Measurements from ENCODE around the gene STMN1.

The STMN1 gene

DNA sequence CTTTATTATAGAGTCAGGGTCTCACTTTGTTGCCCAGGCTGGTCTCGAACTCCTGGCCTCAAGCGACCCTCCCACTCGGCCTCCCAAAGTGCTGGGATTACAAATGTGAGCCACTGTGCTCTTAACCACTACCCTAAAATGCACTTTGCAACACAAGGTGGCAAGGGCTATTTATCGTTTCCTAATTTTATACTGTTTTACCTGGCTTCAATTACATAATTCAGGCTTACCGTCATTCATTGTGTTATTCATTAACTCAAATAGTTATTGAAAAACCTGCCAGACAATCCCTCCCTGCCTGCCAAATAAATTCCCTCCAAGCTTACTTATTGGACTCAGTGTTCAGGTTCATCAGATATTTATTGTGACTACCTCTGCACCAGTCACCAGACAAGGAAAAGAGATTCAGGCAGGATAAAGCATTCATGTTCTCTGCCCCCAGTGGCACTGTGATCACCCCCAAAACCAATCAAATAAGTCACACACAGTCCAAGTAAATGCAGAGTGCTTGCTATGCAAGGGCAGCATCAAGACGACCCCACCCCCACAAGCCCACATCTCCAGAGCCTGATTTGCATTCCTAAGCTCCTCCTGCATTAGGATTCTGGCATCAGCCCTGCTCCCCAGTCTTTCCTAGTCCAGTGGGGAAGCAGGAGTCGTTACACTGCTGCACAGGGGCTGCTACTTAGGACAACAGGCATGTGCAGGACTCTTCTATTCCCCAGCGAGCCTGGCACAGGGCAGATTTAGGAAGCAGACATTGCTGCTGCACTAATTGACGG lies 38.8 kb downstream of the STMN1 start:
- Histone ChIP-seq H3K4me1 (peaks cover 2% of the 10 kb centered on the region), H3K36me3 (ENCODE audit: control insufficient read depth, insufficient read depth, low read length) (no peaks in the 10 kb centered on the region), H3K9me3 (ENCODE audit: control insufficient read depth, low read length) (no peaks in the 10 kb centered on the region), H2AFZ (no peak overlapping the region), H3K27me3 (ENCODE audit: control insufficient read depth, insufficient read depth, low read length) (no peaks in the 10 kb centered on the region), H3K79me2 (no peaks in the 10 kb centered on the region), H3K9ac (no peak overlapping the region), H3K4me2 (ENCODE audit: low read length) (no peak overlapping the region), H3K27ac (no peak overlapping the region), H3K4me3 (ENCODE audit: low read depth, low read length) (no peak overlapping the region)
- TF ChIP-seq, protein P1, sequence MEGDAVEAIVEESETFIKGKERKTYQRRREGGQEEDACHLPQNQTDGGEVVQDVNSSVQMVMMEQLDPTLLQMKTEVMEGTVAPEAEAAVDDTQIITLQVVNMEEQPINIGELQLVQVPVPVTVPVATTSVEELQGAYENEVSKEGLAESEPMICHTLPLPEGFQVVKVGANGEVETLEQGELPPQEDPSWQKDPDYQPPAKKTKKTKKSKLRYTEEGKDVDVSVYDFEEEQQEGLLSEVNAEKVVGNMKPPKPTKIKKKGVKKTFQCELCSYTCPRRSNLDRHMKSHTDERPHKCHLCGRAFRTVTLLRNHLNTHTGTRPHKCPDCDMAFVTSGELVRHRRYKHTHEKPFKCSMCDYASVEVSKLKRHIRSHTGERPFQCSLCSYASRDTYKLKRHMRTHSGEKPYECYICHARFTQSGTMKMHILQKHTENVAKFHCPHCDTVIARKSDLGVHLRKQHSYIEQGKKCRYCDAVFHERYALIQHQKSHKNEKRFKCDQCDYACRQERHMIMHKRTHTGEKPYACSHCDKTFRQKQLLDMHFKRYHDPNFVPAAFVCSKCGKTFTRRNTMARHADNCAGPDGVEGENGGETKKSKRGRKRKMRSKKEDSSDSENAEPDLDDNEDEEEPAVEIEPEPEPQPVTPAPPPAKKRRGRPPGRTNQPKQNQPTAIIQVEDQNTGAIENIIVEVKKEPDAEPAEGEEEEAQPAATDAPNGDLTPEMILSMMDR (IDR thresholded peaks at IDR 0.05) = no peak

DNA sequence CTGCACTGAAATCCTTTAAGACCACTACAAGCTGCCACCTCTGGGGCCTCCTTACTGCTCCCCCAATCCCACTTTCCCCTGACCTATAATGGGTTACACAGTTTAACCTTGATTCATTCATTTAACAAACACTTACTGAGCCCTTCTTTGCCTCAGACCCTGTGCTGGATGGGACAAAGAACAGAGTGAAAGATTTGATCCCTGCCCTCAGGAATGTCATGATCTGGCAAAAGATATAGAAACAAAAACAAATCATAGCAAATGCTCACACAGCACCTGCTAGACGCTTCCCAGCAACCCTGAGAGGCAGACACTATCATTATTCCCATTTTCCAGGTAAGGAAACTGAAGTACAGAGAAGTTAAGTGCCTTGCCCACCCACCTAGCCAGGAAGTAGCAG lies 39.9 kb downstream of the STMN1 start:
- Histone ChIP-seq H3K27me3 (ENCODE audit: control insufficient read depth, insufficient read depth, low read length) (no peaks in the 10 kb centered on the region), H2AFZ (no peak overlapping the region), H3K9me3 (ENCODE audit: control insufficient read depth, low read length) (no peaks in the 10 kb centered on the region), H3K9ac (no peak overlapping the region), H3K4me2 (ENCODE audit: low read length) (peak overlapping the region; percentile 40), H3K4me1 (no peaks in the 10 kb centered on the region), H3K27ac (no peak overlapping the region), H3K79me2 (no peaks in the 10 kb centered on the region), H3K4me3 (ENCODE audit: low read depth, low read length) (no peak overlapping the region), H3K36me3 (ENCODE audit: control insufficient read depth, insufficient read depth, low read length) (no peaks in the 10 kb centered on the region)
- TF ChIP-seq, protein P1 (IDR thresholded peaks at IDR 0.05) = no peak

DNA sequence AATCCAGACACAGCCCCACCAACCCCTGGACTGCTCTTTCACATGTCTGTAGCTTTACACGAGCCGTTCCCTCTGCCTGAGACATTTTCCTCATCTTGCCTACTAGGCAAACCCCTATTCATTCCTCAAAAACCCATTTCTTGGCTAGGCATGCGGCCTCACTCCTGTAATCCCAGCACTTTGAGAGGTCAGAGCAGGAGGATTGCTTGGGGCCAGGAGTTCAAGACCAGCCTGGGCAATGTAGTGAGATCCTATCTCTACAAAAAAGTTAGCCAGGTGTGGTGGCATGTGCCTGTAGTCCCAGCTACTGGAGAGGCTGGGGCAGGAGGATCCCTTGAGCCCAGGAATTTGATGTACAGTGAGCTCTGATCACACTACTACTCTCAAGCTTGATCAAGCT lies 41.8 kb downstream of the STMN1 start:
- no peaks in the 10 kb centered on the region for H3K27me3 ChIP-seq (ENCODE audit: control insufficient read depth, insufficient read depth, low read length)

DNA sequence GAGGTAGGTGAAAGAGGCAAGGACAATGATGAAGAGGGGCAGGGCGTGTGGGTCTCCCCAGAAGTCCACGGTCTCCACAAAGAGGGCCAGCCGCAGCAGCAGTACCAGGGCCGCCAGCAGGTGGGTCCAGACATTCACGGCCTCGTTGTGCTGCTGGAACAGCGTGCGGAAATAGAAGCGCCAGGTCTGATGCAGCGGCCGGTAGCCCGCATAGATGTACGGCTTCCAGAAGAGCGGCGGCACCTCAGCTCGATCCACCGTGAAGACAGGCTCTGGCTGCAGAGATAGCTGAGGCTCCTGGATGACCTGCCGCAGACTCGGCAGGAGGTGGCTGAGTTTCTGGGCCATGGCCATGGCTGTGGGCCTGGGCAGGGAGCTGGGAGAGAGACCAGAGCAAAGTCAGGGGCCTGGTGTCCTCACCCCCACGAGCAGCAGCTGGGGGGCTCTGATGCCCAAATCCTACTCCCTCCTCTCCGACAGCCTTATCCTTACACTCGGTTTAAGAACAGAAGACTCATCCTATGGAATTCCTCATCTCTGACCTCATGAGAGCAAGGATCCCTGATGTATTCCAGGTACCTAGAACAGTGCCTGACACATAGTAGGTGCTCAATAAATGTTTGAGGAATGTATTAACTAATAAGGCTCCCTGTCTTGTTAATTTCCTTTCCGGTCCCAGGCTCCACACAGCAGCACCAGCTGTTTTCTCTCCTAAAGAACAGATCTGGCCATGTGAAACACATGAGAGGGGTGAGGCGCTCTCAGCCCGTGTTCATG lies 42.5 kb downstream of the STMN1 start:
- Histone ChIP-seq H3K9ac (no peak overlapping the region), H3K4me1 (peaks cover under 1% of the 10 kb centered on the region), H3K4me3 (ENCODE audit: low read depth, low read length) (no peak overlapping the region), H3K9me3 (ENCODE audit: control insufficient read depth, low read length) (no peaks in the 10 kb centered on the region), H3K27ac (no peak overlapping the region), H2AFZ (no peak overlapping the region), H3K36me3 (ENCODE audit: control insufficient read depth, insufficient read depth, low read length) (no peaks in the 10 kb centered on the region), H3K27me3 (ENCODE audit: control insufficient read depth, insufficient read depth, low read length) (no peaks in the 10 kb centered on the region), H3K79me2 (no peaks in the 10 kb centered on the region), H3K4me2 (ENCODE audit: low read length) (no peak overlapping the region)
- TF ChIP-seq, protein P1 (IDR thresholded peaks at IDR 0.05) = no peak

More for the DNA sequence above, 41.8 kb downstream of the STMN1 start:
- no peak overlapping the region for H3K9ac ChIP-seq
- H3K4me3 ChIP-seq (ENCODE audit: low read depth, low read length) = no peak overlapping the region
- H3K4me2 ChIP-seq (ENCODE audit: low read length) = no peak overlapping the region
- no peaks in the 10 kb centered on the region for H3K79me2 ChIP-seq
- TF ChIP-seq, protein P1 (IDR thresholded peaks at IDR 0.05) = no peak
- H2AFZ ChIP-seq = no peak overlapping the region
- H3K4me1 ChIP-seq = no peaks in the 10 kb centered on the region
- no peak overlapping the region for H3K27ac ChIP-seq
- H3K9me3 ChIP-seq (ENCODE audit: control insufficient read depth, low read length) = no peaks in the 10 kb centered on the region
- no peaks in the 10 kb centered on the region for H3K36me3 ChIP-seq (ENCODE audit: control insufficient read depth, insufficient read depth, low read length)

Measured in parathyroid adenoma (tissue), 2 donors.